ENCODE data around the gene PRKX. TPM values are rescaled to one million over a fixed set of nuclear protein-coding genes. Genes with fewer than 3 reads are reported as not detected.

PRKX gene
- total and polyA plus RNA-seq, 2 of the 8 experiments (the other 6 are each of a cell fraction or from before 2014, with no cell fraction given) = 19.4 to 55.3 TPM

DNA sequence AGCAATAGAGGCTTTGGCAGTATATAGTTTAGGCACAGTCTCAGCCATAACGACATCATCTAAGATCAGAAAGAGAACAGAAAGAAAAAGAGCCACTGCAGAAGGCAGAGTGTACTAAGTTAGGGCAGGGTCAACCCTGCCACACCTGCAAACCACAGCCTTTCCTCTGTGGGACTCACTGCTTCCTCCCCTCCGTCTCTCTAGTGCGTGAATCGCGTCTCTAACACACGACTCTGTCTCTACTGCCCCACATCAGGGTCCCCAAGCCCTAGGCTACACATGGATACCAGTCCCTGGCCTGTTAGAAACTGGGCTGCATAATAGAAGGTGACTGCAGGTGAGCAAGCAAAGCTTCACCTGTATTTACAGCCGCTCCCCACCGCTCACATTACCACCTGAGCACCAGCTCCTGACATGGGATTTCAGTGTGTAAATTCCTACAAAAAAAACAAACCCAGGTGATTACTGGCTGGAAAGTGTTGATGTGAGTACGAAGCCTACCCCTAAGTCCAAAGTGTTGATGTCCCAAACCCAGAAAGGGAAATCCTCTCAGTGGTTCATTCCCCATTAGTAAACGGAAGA, 128.9 kb downstream of the PRKX start:
- Histone ChIP-seq H3K23me2 (ENCODE audit: low read depth, low read length) (no peaks in the 10 kb centered on the region), H3K9me3 (ENCODE audit: insufficient read depth in 2 of 2, low read depth in 1 of 2, low read length in 1 of 2) (no peaks in the 10 kb centered on the region), H3K36me3 (ENCODE audit: control insufficient read depth in 2 of 4, insufficient read depth in 4 of 4, low read length in 3 of 4) (no peaks in the 10 kb centered on the region), H2AFZ (ENCODE audit: low read length) (no peak overlapping the region), H2AK5ac (ENCODE audit: low read depth, low read length) (no peak overlapping the region), H2BK20ac (ENCODE audit: low read length) (no peak overlapping the region), H3K9ac (replicated peaks in 1 of 4; ENCODE audit: extremely low read depth in 1 of 4, low read depth in 3 of 4, low read length in 3 of 4) (no peak overlapping the region), H4K5ac (ENCODE audit: insufficient read length, low read depth, low read length) (no peak overlapping the region), H3K4me3 (ENCODE audit: extremely low read depth in 1 of 4, insufficient read depth in 2 of 4, low read depth in 3 of 4, low read length in 4 of 4) (no peak overlapping the region), H3K79me2 (ENCODE audit: control insufficient read depth in 1 of 2, insufficient read depth in 2 of 2, low read length in 2 of 2) (no peaks in the 10 kb centered on the region), H3K79me1 (ENCODE audit: low read depth, low read length) (no peaks in the 10 kb centered on the region), H2BK15ac (ENCODE audit: low read length) (no peak overlapping the region), H2BK12ac (ENCODE audit: low read depth, low read length) (no peak overlapping the region), H3K4me2 (ENCODE audit: insufficient read depth in 1 of 2, low read depth in 2 of 2, low read length in 2 of 2) (no peak overlapping the region), H4K91ac (replicated peaks; ENCODE audit: insufficient read length, low read length) (no peak overlapping the region), H3K56ac (replicated peaks; ENCODE audit: insufficient read length, low read depth, low read length) (no peak overlapping the region), H3K27me3 (replicated peaks in 1 of 4; ENCODE audit: control insufficient read depth in 3 of 4, extremely low read depth in 1 of 4, insufficient read depth in 3 of 4, low read length in 3 of 4) (no peaks in the 10 kb centered on the region; a peak in 1 of 7 replicates), H3K27ac (ENCODE audit: low read depth, low read length) (no peak overlapping the region), H2BK5ac (ENCODE audit: low read depth, low read length) (no peak overlapping the region), H3K18ac (ENCODE audit: extremely low read depth, low read length) (no peak overlapping the region), H3K4me1 (replicated peaks in 1 of 4; ENCODE audit: control insufficient read depth in 3 of 4, insufficient read depth in 4 of 4, low read length in 3 of 4) (no peaks in the 10 kb centered on the region), H3K14ac (ENCODE audit: insufficient read length) (no peak overlapping the region), H3K4ac (replicated peaks; ENCODE audit: insufficient read length, low read depth, low read length) (no peak overlapping the region), H4K8ac (ENCODE audit: extremely low read depth, insufficient read depth, low read length) (no peak overlapping the region), H2BK120ac (replicated peaks; ENCODE audit: low read depth, low read length) (no peak overlapping the region), H3K23ac (ENCODE audit: insufficient read length) (no peak overlapping the region), H4K20me1 (replicated peaks in 1 of 2; ENCODE audit: control insufficient read depth in 1 of 2, insufficient read depth in 2 of 2, low read length in 2 of 2) (no peaks in the 10 kb centered on the region)
- FAIRE-seq = peak; percentile 84
- ChIA-PET POLR2A (ENCODE audit: partially characterized antibody) (no interaction called here), CTCF (ENCODE audit: partially characterized antibody) (no interaction called here)
- 69% methylated on average over 6 of the region's 10 CpGs; no CpG with 5 or more reads in 1 of the 2 experiments for WGBS, 2 experiments (ENCODE audit: extremely low coverage in 1 of 2, insufficient coverage in 1 of 2, insufficient read length in 1 of 2, insufficient replicate concordance in 2 of 2, low coverage in 1 of 2, low lambda C conversion rate in 2 of 2, missing lambda C conversion rate in 1 of 2)
- TF ChIP-seq CTBP2 (IDR thresholded peaks at IDR 0.05; ENCODE audit: borderline replicate concordance, insufficient read depth, insufficient read length, low read length) = no peak
- TF ChIP-seq TAF7 (optimal IDR thresholded peaks at IDR 0.05; ENCODE audit: borderline replicate concordance, low read depth, low read length) = no peak
- no peak for TF ChIP-seq SAP30 (IDR thresholded peaks at IDR 0.05; ENCODE audit: insufficient read depth, insufficient replicate concordance, low read length)
- TF ChIP-seq MAFK (IDR thresholded peaks at IDR 0.05; ENCODE audit: low read depth, low read length) = no peak
- TF ChIP-seq KDM1A (IDR thresholded peaks at IDR 0.05; ENCODE audit: borderline replicate concordance, low read length) = no peak
- TF ChIP-seq BRCA1 (IDR thresholded peaks at IDR 0.05; ENCODE audit: low read depth, low read length) = no peak
- TF ChIP-seq, protein P1, sequence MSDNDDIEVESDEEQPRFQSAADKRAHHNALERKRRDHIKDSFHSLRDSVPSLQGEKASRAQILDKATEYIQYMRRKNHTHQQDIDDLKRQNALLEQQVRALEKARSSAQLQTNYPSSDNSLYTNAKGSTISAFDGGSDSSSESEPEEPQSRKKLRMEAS (IDR thresholded peaks at IDR 0.05) = no peak
- no peak for TF ChIP-seq SIN3A (conservative IDR thresholded peaks at IDR 0.05 in 1 of 2, IDR thresholded peaks at IDR 0.05 in 1 of 2; ENCODE audit: low read depth in 1 of 2, low read length in 2 of 2)
- TF ChIP-seq EZH2 (IDR thresholded peaks at IDR 0.05; ENCODE audit: low read depth, low read length, severe bottlenecking) = no peak
- peak; percentile 96 for TF ChIP-seq TCF12 (IDR thresholded peaks at IDR 0.05; ENCODE audit: low read depth, low read length)
- TF ChIP-seq POLR2AphosphoS5 (IDR thresholded peaks at IDR 0.05; ENCODE audit: low read depth, low read length) = peak; percentile 86
- TF ChIP-seq KDM4A (IDR thresholded peaks at IDR 0.05; ENCODE audit: low read depth, low read length, severe bottlenecking) = no peak
- DNase-seq (ENCODE audit: low read depth in 1 of 2, low spot score in 2 of 2) = no peak
